Mammary epithelial cell (primary cell): ENCODE measurements around the gene GPC6.

Experiments used
- EZH2 ChIP-seq: IDR thresholded peaks from 2 replicates; pipeline ENCODE4 v1.6.1; 2012; ENCODE audit warnings: low read length, inconsistent platforms, borderline replicate concordance
- TF ChIP-seq, protein P1 (sequence below), 2 donors: IDR thresholded peaks in 1 of 2; conservative IDR thresholded peaks in 1 of 2; 2 replicates each; pipeline ENCODE4 v1.5.1; 2011 to 2012; ENCODE audit warnings: inconsistent platforms in 2 of 2, low read length in 2 of 2, mild to moderate bottlenecking in 2 of 2, control low read depth in 1 of 2, low read depth in 1 of 2; ENCODE audit not compliant: insufficient read depth in 1 of 2; ENCODE audit errors: extremely low read depth in 1 of 2

DNA sequence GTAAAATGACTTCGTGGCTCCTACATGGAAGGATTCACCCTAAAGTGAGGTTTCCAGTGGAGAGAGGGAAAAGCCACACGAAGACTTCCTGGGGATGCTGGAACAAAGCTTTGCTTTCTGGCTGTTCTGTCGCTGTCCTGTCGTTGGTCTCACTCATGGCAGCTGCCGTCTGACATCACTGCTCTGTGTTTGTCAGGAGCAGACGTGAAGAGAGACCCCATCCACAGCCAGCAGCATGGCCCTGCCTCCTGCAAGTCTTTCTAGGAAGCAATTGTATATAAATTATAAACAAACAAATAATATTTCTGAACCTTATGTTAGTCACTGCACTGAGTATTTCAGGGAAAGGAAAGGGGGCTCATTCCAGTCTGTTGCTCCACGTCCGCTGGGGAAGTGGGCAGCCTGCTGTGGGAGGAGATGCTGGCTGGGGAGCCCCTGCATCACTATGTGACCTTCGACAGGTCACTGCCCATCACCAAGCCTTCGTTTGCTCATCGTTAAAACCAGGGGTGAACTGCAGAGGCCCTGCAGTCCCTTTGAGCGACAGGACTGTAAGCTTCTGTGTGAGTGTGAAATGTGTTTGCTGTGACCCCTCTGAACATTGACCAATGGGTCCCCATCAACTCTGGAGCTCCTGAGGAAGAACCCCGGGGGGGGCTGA lies 1101.9 kb downstream of the GPC6 start:
- no peak for TF ChIP-seq EZH2
- TF ChIP-seq, protein P1, sequence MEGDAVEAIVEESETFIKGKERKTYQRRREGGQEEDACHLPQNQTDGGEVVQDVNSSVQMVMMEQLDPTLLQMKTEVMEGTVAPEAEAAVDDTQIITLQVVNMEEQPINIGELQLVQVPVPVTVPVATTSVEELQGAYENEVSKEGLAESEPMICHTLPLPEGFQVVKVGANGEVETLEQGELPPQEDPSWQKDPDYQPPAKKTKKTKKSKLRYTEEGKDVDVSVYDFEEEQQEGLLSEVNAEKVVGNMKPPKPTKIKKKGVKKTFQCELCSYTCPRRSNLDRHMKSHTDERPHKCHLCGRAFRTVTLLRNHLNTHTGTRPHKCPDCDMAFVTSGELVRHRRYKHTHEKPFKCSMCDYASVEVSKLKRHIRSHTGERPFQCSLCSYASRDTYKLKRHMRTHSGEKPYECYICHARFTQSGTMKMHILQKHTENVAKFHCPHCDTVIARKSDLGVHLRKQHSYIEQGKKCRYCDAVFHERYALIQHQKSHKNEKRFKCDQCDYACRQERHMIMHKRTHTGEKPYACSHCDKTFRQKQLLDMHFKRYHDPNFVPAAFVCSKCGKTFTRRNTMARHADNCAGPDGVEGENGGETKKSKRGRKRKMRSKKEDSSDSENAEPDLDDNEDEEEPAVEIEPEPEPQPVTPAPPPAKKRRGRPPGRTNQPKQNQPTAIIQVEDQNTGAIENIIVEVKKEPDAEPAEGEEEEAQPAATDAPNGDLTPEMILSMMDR (conservative IDR thresholded peaks at IDR 0.05 in 1 of 2, IDR thresholded peaks at IDR 0.05 in 1 of 2; ENCODE audit: extremely low read depth in 1 of 2, insufficient read depth in 1 of 2, low read depth in 1 of 2, low read length in 2 of 2): no peak
